Stimulated activated naive CD8-positive, alpha-beta T cell treated with anti-CD3 and anti-CD28 coated beads, Interleukin-15, Interleukin-2, amounts not matched to agents 100 ng/mL and 50 ng/mL, for 24 hours (primary cell): ENCODE measurements around the gene CNKSR1.

Experiments used
- H3K27ac Mint-ChIP-seq: one replicate; pipeline ENCODE4 v1.8.0; 2021; ENCODE audit warnings: mild to moderate bottlenecking, mixed read lengths
- H3K27me3 Mint-ChIP-seq: one replicate; pipeline ENCODE4 v1.8.0; 2021; ENCODE audit warnings: mixed read lengths
- H3K36me3 Mint-ChIP-seq: one replicate; pipeline ENCODE4 v1.8.0; 2021; ENCODE audit warnings: low read depth, mixed read lengths
- H3K4me1 Mint-ChIP-seq: one replicate; pipeline ENCODE4 v1.8.0; 2021; ENCODE audit warnings: low read depth, mixed read lengths
- H3K4me3 Mint-ChIP-seq: one replicate; pipeline ENCODE4 v1.8.0; 2021; ENCODE audit warnings: mild to moderate bottlenecking, mixed read lengths
- H3K9me3 Mint-ChIP-seq: one replicate; pipeline ENCODE4 v1.8.0; 2021; ENCODE audit warnings: mixed read lengths

The CNKSR1 gene

DNA sequence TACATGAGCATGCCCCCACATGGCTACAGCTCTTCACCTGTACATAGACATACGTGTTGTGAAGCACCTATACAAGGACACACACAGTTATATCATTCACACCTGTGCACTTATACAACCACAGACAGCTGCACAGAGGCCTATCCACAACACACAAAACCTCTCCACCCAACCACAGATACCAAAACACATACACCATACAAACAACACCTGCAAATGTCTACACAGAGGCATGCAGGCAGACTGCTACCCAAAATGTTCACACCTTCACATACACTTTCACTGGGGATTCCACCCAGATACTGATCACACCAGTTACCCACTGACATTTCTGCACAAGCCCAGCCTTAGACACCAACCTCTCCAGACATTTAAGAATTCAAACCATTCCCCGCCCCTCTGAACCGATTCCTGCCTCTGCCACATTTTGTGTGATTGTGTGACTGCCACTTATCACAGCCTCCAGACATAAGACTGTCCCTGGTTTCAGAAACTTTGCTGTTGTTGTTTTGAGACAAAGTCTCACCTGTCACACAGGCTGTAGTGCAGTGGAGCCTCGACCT, 10.5 kb upstream of the CNKSR1 start:
- peaks cover 3% of the 10 kb centered on the region for H3K36me3 Mint-ChIP-seq
- H3K4me1 Mint-ChIP-seq = peaks cover 19% of the 10 kb centered on the region
- peaks cover 19% of the 10 kb centered on the region for H3K27me3 Mint-ChIP-seq
- H3K9me3 Mint-ChIP-seq = no peaks in the 10 kb centered on the region
- H3K4me3 Mint-ChIP-seq = no peak overlapping the region
- peak overlapping the region; percentile 8 for H3K27ac Mint-ChIP-seq

DNA sequence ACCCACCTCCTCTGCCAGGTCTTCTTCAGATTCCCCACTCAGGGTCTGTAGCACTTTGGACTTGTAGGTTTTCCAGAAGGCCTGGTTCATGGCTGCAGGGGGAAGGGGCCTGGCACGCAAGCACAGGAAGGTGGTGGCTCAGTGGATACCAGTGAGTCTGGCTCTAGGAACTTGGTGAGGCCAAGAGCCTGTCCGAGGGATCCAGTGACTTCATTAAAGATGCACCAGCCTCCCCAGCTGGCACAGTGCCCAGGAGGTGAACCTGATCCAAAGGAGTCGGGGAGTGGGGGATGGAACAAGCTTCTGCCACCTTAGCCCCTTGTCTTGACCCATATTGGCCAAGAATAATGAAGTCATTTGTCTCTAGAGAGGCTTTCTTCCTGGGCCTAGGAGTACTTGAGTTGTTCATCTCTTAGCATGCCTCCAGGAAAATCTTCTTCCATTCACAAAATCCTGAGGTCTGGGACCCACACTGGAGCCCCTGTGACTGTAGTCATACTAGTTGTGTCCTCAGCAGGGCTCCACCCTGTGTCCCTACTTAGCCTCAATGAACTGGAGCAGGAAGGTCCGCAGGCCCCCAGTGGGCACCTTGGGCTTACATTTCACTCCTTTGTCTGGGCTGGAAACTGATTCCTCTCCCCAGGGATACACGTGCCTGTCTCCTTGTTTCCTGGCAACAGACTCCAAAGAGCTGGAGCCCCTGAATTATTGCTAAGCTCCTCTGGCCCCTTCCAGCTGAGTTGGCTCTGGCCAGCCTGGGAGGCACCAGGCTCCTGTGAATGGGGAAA, 8.7 kb upstream of the CNKSR1 start, which contains the start of gene C1orf232:
TSS of gene C1orf232 (minus strand) at position 554 of the 788 bp plus-strand sequence. CDS start at position 90, 464 bp downstream.
- Mint-ChIP-seq H3K36me3 (peaks cover 3% of the 10 kb centered on the region), H3K4me3 (peak within 1 kb of the TSS; percentile 95), H3K9me3 (no peaks in the 10 kb centered on the region), H3K4me1 (peaks cover 13% of the 10 kb centered on the region), H3K27ac (peak within 1 kb of the TSS; percentile 90), H3K27me3 (peaks cover 10% of the 10 kb centered on the region)

DNA sequence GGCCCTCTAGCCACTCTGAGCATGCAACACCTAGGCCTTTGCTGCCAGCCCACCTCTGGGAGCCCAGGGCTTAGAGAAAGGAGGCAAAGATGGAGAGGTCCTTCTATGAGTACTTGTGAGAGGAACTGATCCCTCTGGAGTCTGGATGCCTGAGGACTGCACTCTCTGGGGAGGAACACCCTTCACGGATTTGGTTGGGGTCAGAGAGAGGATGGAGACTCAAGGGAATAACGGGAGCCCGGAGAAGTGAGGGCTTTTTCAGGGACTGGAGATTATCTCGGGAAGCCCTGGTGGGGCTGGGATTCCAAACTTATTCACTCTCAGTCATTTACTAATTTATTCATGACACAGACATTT, 8.1 kb upstream of the CNKSR1 start:
- H3K4me3 Mint-ChIP-seq = peak overlapping the region; percentile 95
- peaks cover 6% of the 10 kb centered on the region for H3K27me3 Mint-ChIP-seq

DNA sequence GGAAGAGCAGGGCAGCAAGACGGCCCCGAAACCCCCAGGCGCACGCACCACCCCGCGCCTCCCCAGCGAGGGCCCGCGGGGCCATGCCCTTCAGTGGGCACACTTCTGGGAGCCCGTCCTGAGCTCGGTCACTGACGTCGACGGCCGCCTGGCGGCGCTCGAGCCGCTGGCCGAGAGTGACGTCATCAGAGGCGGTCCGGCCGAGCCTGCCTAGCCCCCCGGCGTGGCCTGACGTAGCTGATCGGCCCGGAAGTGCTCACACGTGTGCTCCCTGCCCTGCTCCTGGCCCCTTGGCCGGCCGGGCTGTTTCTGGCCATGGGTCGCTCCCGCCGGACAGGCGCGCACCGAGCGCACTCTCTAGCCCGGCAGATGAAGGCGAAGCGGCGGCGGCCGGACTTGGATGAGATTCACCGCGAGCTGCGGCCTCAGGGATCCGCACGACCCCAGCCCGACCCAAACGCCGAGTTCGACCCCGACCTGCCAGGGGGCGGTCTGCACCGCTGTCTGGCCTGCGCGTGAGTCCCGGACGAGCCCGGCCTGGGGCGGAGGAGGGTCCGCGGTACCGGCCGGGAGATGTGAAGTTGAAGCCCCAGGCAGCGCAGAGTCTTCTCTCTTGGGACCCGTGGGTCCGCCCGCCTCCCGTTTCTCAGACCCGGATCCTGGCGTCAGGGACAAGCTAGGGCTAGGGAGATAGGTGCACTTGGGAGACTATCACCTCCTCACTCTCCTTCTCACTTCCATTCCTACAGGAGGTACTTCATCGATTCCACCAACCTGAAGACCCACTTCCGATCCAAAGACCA, 7.4 kb upstream of the CNKSR1 start, which contains the start of gene ZNF593:
TSS of gene ZNF593 (plus strand) at position 240 of the 803 bp plus-strand sequence. CDS start at position 316, 76 bp downstream.
- Mint-ChIP-seq H3K9me3 (no peaks in the 10 kb centered on the region), H3K27ac (peak within 1 kb of the TSS; percentile 90), H3K4me3 (peak within 1 kb of the TSS; percentile 95), H3K27me3 (peaks cover 4% of the 10 kb centered on the region), H3K4me1 (peaks cover 13% of the 10 kb centered on the region), H3K36me3 (peaks cover 3% of the 10 kb centered on the region)

More for the DNA sequence above, 8.1 kb upstream of the CNKSR1 start:
- Mint-ChIP-seq H3K4me1 (peaks cover 13% of the 10 kb centered on the region), H3K36me3 (peaks cover 3% of the 10 kb centered on the region), H3K27ac (peak overlapping the region; percentile 49), H3K9me3 (no peaks in the 10 kb centered on the region)

DNA sequence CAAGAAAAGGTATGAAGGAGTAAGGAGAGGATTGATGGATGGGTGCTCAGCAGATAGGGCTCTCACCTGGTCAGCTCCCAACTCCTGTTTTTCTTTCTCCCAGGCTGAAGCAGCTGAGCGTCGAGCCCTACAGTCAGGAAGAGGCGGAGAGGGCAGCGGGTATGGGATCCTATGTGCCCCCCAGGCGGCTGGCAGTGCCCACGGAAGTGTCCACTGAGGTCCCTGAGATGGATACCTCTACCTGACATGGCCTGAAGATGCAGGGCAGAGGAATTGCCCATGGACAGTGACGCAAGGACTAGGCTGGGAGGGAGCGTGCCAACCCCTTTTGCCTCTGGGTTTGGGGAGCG, 6.8 kb upstream of the CNKSR1 start:
- Mint-ChIP-seq H3K4me1 (peaks cover 13% of the 10 kb centered on the region), H3K27me3 (no peaks in the 10 kb centered on the region), H3K36me3 (peaks cover 3% of the 10 kb centered on the region), H3K27ac (peak overlapping the region; percentile 90), H3K4me3 (peak overlapping the region; percentile 95), H3K9me3 (no peaks in the 10 kb centered on the region)

DNA sequence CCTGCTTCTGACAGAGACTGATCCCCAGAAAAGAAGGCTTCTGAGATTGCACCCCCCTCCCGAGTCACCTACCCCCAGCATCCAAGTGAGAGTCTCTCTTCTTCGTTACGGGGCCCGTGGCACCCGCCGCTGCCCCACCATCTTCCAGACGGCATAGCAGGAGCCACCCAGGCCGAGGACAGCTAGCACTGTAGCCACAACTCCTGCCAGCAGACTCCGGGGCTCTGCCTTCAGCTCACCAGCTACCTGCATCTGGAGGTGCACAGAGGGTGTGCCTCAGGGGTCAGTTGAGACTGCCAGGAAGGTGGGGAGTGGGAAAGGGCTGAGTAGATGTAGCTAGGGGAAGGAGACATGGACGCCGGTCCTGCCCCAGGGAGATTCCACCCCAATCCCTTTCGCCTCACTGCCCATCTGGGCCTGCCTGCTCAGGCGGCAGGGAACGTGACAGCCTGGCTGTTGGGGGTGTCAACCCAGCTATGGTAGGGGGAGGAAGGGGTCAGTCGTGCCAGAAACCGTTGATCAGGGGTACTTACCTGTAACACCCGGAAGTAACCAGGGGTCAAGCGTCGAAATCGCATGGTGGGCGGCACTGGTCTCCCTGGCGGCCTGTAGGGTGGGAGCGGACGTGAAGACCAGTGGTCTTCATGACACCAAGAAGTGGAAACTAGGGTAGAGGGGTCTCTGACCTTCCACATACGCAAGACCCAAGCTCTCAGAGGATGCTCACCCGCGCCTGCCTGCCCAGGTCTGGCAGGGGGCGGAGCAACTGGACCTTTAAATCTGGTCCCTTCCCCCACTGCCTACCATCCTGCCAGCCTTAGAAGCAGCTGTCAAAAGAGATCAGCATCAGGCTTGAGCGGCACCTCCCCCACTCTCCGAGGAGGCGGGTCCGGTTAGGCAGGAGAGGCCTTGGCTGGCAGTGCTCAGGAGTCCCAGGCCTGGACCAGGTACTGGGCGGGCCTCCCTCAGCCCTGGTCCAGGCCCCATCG, 5.9 kb upstream of the CNKSR1 start, which contains the start of gene ZNF593OS:
TSS of gene ZNF593OS (minus strand) at position 749 of the 989 bp plus-strand sequence. CDS start at position 578, 171 bp downstream.
- Mint-ChIP-seq H3K36me3 (peaks cover 3% of the 10 kb centered on the region), H3K4me1 (peaks cover 13% of the 10 kb centered on the region), H3K4me3 (peak within 1 kb of the TSS; percentile 95), H3K9me3 (no peaks in the 10 kb centered on the region), H3K27ac (no peak within 1 kb of the TSS), H3K27me3 (no peaks in the 10 kb centered on the region)

DNA sequence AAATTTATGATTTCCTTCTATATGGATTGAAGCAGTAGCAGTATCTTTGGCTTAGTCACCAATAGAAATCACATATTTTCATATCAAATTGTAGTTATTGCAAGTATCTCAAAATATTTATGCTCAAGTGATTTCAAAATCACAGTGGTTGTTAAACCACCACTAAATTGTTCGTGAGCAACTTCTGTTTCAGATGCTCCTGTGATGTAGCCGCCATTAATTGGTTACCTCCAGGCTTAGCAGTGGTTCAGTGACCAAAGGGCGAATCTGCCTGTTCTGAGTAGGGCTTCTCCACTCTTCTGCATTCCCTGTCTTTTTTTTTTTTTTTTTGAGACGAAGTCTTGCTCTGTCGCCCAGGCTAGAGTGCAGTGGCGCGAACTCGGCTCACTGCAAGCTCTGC, 1.9 kb upstream of the CNKSR1 start:
- Mint-ChIP-seq H3K4me1 (peaks cover 11% of the 10 kb centered on the region), H3K36me3 (peaks cover under 1% of the 10 kb centered on the region)

DNA sequence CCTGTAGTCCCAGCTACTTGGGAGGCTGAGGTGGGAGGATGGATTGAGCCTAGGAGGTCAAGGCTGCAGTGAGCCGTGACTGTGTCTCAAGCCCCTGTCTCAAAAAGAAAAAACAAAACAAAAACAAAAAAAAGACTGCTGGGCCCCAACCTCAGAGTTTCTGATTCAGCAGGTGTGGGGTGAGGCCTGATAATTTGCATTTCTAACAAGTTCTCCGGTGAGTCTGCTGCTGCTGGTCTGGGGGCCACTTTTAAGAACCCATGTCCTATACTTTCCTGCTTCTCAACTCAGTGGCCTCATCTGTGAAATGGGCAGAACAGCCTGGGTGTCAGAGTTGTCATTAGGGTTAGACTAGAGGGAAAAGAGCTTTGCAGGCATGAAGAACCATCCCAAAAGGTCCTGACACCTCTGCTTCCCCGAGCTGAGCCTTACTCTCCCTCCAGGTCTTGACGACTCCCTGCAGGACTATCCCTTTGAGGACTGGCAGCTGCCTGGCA, 2.8 kb downstream of the CNKSR1 start:
- H3K4me3 Mint-ChIP-seq = no peak overlapping the region

More for the DNA sequence above, 1.9 kb upstream of the CNKSR1 start:
- Mint-ChIP-seq H3K27ac (no peak overlapping the region), H3K4me3 (no peak overlapping the region), H3K9me3 (no peaks in the 10 kb centered on the region), H3K27me3 (no peaks in the 10 kb centered on the region)

DNA sequence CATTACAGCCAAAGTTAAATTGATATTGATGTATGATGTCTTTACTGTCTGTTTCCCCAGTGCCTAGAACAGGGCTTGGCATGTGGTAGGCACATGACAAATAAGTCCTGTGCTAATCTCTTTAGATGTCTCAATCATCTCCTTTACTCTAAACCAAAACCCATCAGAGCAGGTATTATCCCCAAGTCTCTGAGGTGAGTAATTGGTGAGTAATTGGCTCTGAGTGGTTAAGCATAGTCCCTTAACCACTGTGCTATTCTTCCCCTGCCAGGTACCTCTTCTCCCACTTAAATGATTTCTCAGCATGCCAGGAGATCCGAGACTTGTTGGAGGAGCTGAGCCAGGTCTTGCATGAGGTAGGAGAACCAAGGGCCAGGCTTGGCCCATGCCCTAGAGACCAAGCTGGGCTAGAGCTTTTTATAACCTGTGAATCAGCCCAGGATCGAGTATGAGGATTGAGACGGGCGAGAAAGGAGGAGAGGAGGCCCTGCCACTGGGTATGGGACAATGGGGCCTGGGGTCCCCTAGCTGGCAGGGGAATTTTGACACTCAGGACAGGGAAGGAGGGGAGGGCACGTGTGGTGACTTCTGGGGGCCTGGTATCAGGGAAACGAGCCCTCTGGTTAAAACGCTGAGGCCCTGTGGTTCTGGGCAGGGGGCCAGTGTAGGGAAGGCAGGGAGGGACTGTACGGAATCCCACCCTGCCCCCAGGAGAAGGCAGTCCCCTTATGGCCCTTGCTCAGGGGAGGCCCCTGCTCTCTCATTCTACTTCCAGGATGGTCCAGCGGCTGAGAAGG, 4.5 kb downstream of the CNKSR1 start:
- no peaks in the 10 kb centered on the region for H3K36me3 Mint-ChIP-seq
- H3K9me3 Mint-ChIP-seq = no peaks in the 10 kb centered on the region
- H3K4me1 Mint-ChIP-seq = peaks cover 6% of the 10 kb centered on the region
- H3K4me3 Mint-ChIP-seq = no peak overlapping the region
- H3K27ac Mint-ChIP-seq = no peak overlapping the region
- H3K27me3 Mint-ChIP-seq = no peaks in the 10 kb centered on the region

More for the DNA sequence above, 2.8 kb downstream of the CNKSR1 start:
- H3K4me1 Mint-ChIP-seq = peaks cover 6% of the 10 kb centered on the region
- H3K36me3 Mint-ChIP-seq = no peaks in the 10 kb centered on the region
- no peaks in the 10 kb centered on the region for H3K27me3 Mint-ChIP-seq
- H3K9me3 Mint-ChIP-seq = no peaks in the 10 kb centered on the region
- H3K27ac Mint-ChIP-seq = no peak overlapping the region

DNA sequence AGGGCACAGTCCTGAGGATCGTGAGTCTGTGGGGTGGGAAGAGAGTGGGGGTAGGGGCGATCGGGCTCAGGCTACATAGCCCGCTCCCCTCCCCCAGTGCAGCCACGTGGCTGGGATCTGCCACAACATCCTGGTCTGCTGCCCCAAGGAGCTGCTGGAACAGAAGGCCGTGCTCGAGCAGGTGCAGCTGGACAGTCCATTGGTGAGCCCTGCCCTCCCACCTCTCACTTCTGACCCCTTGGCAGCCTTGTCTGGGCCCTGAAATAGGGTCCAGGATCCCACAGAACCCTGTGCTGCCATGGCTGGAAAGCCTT, 5.0 kb downstream of the CNKSR1 start:
- Mint-ChIP-seq H3K27ac (no peak overlapping the region), H3K36me3 (no peaks in the 10 kb centered on the region), H3K4me1 (peaks cover 6% of the 10 kb centered on the region), H3K4me3 (no peak overlapping the region), H3K9me3 (no peaks in the 10 kb centered on the region), H3K27me3 (no peaks in the 10 kb centered on the region)

DNA sequence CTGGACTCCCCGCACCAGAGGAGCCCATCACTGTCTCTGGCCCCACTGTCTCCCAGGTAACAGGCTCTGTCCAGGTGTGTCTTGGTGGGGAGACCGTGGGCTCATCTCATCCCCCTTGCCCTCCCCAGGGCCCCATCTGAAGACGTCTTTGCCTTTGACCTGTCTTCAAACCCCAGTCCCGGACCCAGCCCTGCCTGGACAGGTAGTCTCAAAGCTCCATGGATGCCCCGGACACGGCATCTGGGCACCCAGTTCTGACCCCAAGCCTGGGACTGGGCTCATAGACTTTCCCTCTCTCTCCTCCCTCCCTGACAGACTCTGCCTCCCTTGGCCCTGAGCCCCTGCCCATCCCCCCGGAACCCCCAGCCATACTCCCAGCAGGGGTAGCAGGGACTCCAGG, 6.8 kb downstream of the CNKSR1 start:
- Mint-ChIP-seq H3K9me3 (no peaks in the 10 kb centered on the region), H3K27me3 (no peaks in the 10 kb centered on the region), H3K27ac (no peak overlapping the region), H3K4me1 (peaks cover 6% of the 10 kb centered on the region), H3K4me3 (no peak overlapping the region), H3K36me3 (no peaks in the 10 kb centered on the region)

DNA sequence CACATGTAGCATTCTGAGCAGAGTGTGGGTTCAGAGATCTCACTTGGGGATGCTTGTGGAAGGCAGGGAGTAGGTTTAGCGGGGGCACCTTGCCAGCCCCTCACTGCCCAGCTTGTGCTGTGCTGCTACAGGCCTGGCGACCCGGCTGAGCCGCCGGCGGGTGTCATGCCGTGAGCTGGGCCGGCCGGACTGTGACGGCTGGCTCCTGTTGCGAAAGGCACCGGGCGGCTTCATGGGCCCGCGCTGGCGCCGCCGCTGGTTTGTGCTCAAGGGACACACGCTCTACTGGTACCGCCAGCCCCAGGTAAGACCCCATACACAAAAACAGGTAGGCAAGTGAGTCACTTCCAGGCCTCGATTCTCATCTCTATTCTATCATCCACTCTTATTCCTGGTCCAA, 7.6 kb downstream of the CNKSR1 start:
- no peaks in the 10 kb centered on the region for H3K9me3 Mint-ChIP-seq
- no peak overlapping the region for H3K4me3 Mint-ChIP-seq
- no peaks in the 10 kb centered on the region for H3K36me3 Mint-ChIP-seq
- no peak overlapping the region for H3K27ac Mint-ChIP-seq
- peaks cover 6% of the 10 kb centered on the region for H3K4me1 Mint-ChIP-seq
- no peaks in the 10 kb centered on the region for H3K27me3 Mint-ChIP-seq

DNA sequence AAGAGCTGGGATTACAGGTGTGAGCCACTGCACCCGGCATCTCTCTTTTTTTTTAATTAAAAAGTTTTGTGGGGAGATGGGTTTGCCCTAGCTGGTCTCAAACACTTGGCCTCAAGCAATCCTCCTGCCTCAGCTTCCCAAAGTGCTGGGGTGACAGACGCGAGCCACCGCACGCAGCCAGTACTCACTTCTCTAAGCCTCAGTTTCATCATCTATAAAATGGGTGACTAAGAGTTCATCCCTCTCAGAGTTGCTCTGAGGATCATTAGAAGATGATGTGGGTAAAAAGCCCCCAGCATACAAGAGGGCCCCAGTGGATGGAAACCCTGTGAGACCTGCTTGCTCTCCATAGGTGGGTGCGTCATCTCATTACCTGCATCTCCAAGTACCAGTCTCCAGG, 10.6 kb downstream of the CNKSR1 start:
- Mint-ChIP-seq H3K9me3 (no peaks in the 10 kb centered on the region), H3K4me1 (peaks cover 8% of the 10 kb centered on the region), H3K27ac (no peak overlapping the region), H3K27me3 (no peaks in the 10 kb centered on the region), H3K36me3 (no peaks in the 10 kb centered on the region), H3K4me3 (no peak overlapping the region)
